BJ (cell line): Measurements from ENCODE around the gene FGF1. TPM values are rescaled to one million over a fixed set of nuclear protein-coding genes. Genes with fewer than 3 reads are reported as not detected.

Experiments
- CTCF ChIA-PET: fragments of 350-600 bp; formaldehyde crosslinking; extraction: SDS; loops from one replicate; lab custom pipeline; 2021; ENCODE audit warnings: antibody characterized with exemption, inconsistent platforms; lab: Yijun Ruan, JAX
- POLR2A ChIA-PET: fragments of 300-600 bp; sonication (Branson Sonifier 250); formaldehyde crosslinking; extraction: SDS; loops from one replicate; lab custom pipeline; 2021; ENCODE audit warnings: antibody characterized with exemption; lab: Charles Lee
- DNase-seq: peaks from one replicate; pipeline ENCODE4 v3.0.0-alpha.2; 2011; ENCODE audit warnings: low read depth
- H3K27me3 ChIP-seq: 2 replicates; pipeline ENCODE4 v1.6.0; 2011; ENCODE audit warnings: low read length; ENCODE audit not compliant: control insufficient read depth, insufficient read depth
- H3K36me3 ChIP-seq: 2 replicates; pipeline ENCODE4 v1.5.1; 2011; ENCODE audit warnings: low read length; ENCODE audit not compliant: control insufficient read depth, insufficient read depth
- H3K4me3 ChIP-seq: 2 replicates; pipeline ENCODE4 v1.5.1; 2011; ENCODE audit warnings: low read depth, mild to moderate bottlenecking, control low read depth, low read length
- polyA plus RNA-seq: library from polyadenylated mRNA; depleted of rRNA; stranded (reverse); fragments of >200 nt; gene quantifications from 2 replicates; pipeline ENCODE4 v1.2.3, GENCODE V29; 2011
- TF ChIP-seq, protein P1 (sequence below): IDR thresholded peaks from 2 replicates; pipeline ENCODE4 v1.5.1; 2011; ENCODE audit warnings: low read depth, mild to moderate bottlenecking, control low read depth, inconsistent platforms, low read length, moderate library complexity; ENCODE audit not compliant: insufficient read depth

Gene FGF1
- polyA plus RNA-seq, 1 experiment: 14.8 TPM

DNA sequence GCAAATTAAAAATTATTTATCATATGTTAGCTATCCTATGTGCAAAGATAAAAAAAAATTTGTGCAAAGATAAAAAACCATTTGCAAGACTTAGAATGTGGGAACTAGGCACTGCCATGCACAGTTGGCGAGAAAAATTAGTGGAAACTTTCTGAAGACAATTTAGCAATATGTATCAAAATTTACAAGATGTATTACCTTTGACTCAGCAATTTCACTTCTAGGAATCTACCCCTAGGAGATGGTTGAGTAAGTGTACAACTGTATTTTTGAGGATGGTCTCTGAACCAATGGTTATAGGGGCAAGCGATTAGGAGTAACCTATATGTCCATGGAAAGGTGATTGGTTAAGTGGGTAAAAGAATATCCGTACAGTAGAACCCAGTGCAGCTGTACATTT, 88.9 kb downstream of the FGF1 start:
- TF ChIP-seq, protein P1, sequence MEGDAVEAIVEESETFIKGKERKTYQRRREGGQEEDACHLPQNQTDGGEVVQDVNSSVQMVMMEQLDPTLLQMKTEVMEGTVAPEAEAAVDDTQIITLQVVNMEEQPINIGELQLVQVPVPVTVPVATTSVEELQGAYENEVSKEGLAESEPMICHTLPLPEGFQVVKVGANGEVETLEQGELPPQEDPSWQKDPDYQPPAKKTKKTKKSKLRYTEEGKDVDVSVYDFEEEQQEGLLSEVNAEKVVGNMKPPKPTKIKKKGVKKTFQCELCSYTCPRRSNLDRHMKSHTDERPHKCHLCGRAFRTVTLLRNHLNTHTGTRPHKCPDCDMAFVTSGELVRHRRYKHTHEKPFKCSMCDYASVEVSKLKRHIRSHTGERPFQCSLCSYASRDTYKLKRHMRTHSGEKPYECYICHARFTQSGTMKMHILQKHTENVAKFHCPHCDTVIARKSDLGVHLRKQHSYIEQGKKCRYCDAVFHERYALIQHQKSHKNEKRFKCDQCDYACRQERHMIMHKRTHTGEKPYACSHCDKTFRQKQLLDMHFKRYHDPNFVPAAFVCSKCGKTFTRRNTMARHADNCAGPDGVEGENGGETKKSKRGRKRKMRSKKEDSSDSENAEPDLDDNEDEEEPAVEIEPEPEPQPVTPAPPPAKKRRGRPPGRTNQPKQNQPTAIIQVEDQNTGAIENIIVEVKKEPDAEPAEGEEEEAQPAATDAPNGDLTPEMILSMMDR: no peak
- ChIA-PET CTCF (interaction anchor here (1.4 to 2.5 kb wide), 5 partner anchors 9 to 59 kb away, joined by 4 to 7 read pairs (median 6); no protein-coding TSS in a partner anchor), POLR2A (no interaction called here)
- DNase-seq: no peak
- H3K27me3 ChIP-seq: no peaks in the 10 kb centered on the region
- no peak overlapping the region for H3K4me3 ChIP-seq
- no peaks in the 10 kb centered on the region for H3K36me3 ChIP-seq

DNA sequence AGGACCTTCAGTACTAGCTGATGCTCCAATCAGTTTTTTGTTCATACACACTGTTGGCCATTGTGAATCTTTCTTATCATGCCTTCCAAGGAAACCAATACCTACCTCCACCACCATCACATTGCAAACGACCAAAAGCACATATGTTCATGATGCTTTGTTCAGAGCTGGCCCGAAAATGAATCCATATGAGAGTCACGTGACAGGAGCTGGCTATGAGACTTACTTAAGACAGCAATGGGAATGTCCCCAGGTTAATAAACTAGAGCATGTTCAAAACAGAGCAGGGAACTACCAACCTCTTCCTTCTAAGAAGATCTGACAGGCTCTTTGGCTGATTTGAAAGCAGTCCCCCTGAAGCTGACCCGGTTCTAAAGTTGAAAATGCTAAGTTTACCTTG, 93.5 kb downstream of the FGF1 start:
- Histone ChIP-seq H3K27me3 (no peaks in the 10 kb centered on the region), H3K4me3 (no peak overlapping the region), H3K36me3 (no peaks in the 10 kb centered on the region)
- DNase-seq: no peak
- ChIA-PET CTCF (no interaction called here), POLR2A (interaction anchor here (0.6 kb wide), 1 partner anchor 1412 kb away, joined by 6 read pairs; no protein-coding TSS in a partner anchor)
- TF ChIP-seq, protein P1: no peak

DNA sequence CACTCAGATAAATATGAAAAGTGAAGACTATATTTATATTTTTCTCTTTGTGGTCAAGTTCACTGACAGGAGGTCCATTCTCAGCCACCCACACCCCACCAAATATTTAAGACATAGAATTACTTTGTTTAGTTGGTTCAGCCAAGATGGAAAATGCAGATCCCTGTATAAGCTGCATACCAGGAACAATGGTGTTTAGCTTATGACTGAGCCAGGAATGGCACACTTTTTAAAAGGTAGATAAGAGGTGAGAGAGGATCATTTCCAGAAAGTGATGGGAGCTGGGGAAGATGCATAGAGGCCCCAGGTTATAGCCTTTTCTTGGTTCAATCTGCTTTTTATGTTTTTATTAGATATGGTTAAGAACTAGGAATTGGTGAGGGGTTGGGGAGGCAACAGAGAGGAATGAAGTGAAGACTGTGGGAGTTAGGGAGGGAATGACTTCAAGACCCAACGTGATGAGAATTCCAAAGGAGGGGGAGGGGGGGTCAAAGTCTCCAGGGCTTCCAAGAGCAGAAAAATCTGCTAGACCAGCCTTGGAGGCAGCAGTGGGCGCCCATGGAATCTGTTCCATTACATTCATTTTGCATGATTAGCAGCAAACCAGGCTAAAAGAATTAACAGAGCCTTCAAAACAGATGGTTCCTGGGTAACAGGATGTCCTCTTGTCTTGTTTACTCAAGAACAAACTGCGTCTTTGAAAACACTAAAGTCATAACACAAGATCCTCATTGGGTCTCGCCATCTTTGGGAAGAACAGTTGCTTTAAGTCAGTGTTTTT, 95.2 kb downstream of the FGF1 start:
- CTCF ChIA-PET: interaction anchor here (1.4 to 1.6 kb wide), 3 partner anchors 14 to 123 kb away, joined by 3 to 11 read pairs (median 4); no protein-coding TSS in a partner anchor
- Histone ChIP-seq H3K27me3 (no peaks in the 10 kb centered on the region), H3K4me3 (no peak overlapping the region), H3K36me3 (no peaks in the 10 kb centered on the region)
- TF ChIP-seq, protein P1: no peak
- no peak for DNase-seq
- POLR2A ChIA-PET: interaction anchor here (0.6 kb wide), 2 partner anchors 256 to 263 kb away, joined by 3 to 7 read pairs; no protein-coding TSS in a partner anchor

DNA sequence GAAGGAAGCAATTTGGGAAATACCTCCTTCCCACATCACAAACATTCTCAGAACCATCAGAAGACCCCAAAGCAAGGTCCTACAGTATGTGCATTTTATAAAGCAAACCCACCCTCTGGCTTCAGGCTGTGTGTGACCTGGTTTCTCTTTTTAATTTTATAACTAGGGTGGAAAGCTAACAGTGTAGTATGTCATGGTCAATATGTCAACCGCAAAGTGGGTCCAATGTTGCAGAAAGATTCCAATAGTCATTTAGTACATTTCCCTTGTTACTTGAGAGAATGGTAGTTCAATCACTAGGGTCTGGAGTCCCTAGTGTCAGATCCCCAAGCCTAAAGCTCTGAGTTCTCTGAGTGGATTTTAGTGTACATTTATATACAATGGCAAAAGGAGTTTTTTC, 96.2 kb downstream of the FGF1 start:
- TF ChIP-seq, protein P1: no peak
- Histone ChIP-seq H3K27me3 (no peaks in the 10 kb centered on the region), H3K4me3 (no peak overlapping the region), H3K36me3 (no peaks in the 10 kb centered on the region)
- POLR2A ChIA-PET: interaction anchor here (0.6 kb wide), 1 partner anchor 255 kb away, joined by 3 read pairs; no protein-coding TSS in a partner anchor
- CTCF ChIA-PET: interaction anchor here (1.4 to 1.6 kb wide), 3 partner anchors 15 to 124 kb away, joined by 3 to 11 read pairs (median 4); no protein-coding TSS in a partner anchor
- DNase-seq: no peak

DNA sequence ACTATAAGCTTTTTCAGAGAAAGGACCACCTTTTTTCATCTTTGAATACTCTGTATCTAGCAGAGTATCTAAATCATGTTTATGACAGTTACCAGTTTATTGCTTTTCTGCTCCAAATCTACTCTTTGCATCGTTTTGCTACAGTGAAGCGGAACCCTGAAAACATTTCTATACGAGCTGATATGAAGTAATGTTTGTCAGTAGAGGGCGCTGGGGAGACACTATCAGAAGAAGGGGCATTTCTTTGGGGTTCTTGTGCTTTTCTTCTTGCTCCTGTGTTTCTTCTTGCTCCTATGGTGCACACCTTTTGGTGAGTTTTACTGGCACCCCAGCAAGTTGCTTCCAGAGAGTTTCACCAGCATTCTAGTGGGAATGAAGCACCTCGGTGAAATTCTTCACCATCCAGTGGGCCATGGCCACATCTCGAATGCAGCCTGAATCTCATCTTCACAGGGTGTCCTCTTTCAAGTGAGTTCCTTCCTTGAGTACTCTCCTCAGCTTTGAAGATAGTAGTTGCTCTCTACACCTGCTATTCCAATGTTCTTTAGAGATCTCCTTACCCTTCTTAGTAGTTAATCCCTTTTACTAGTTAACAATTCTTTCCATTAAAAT, 98.4 kb downstream of the FGF1 start:
- TF ChIP-seq, protein P1: peak; percentile 60
- DNase-seq: no peak
- H3K36me3 ChIP-seq: no peaks in the 10 kb centered on the region
- CTCF ChIA-PET: interaction anchor here (0.6 to 4.0 kb wide), 19 partner anchors 8 to 126 kb away, joined by 3 to 30 read pairs (median 4); no protein-coding TSS in a partner anchor
- POLR2A ChIA-PET: no interaction called here
- no peaks in the 10 kb centered on the region for H3K27me3 ChIP-seq
- no peak overlapping the region for H3K4me3 ChIP-seq
